HepG2 (cell line): Measurements from ENCODE around the gene LTC4S. TPM values are rescaled to one million over a fixed set of nuclear protein-coding genes. Genes with fewer than 3 reads are reported as not detected.
A peak's percentile ranks its signal among the peaks of the same experiment; 100 is the strongest.

Source experiments
- AGO2 ChIP-seq: fragments of 200-400 bp; formaldehyde crosslinking; optimal IDR thresholded peaks from 2 replicates; pipeline ENCODE3; 2017; ENCODE audit warnings: mild to moderate bottlenecking, low read depth, low read length, moderate library complexity
- AKAP8 ChIP-seq: sonication (generic); formaldehyde crosslinking; IDR thresholded peaks from 2 replicates; pipeline ENCODE4 v1.5.1; 2020; ENCODE audit warnings: mild to moderate bottlenecking, missing genetic modification reagents
- DZIP1 ChIP-seq: sonication (generic); formaldehyde crosslinking; IDR thresholded peaks from 2 replicates; pipeline ENCODE4 v1.5.0; 2020; ENCODE audit warnings: mild to moderate bottlenecking, missing genetic modification reagents
- NAIF1 ChIP-seq: sonication (generic); formaldehyde crosslinking; IDR thresholded peaks from 2 replicates; pipeline ENCODE4 v1.5.0; 2020; ENCODE audit warnings: mild to moderate bottlenecking, missing genetic modification reagents, borderline replicate concordance
- NR2F1 ChIP-seq, 2 experiments: fragments of 450-650 bp in 1 of 2; formaldehyde crosslinking in 1 of 2; IDR thresholded peaks; 2 replicates each; pipeline versions ENCODE4 v1.5.0 to v1.6.1; 2016 to 2020; ENCODE audit warnings: mild to moderate bottlenecking in 1 of 2, missing compliant biosample characterization in 1 of 2, missing genetic modification reagents in 1 of 2, moderate library complexity in 1 of 2
- ZBTB1 ChIP-seq: sonication (generic); formaldehyde crosslinking; IDR thresholded peaks from 2 replicates; pipeline ENCODE4 v1.4.0; 2020; ENCODE audit warnings: missing genetic modification reagents, borderline replicate concordance
- ZC3H4 ChIP-seq: sonication (generic); formaldehyde crosslinking; IDR thresholded peaks from 2 replicates; pipeline ENCODE4 v1.4.0; 2020; ENCODE audit warnings: missing genetic modification reagents, borderline replicate concordance
- ZNF382 ChIP-seq: sonication (generic); formaldehyde crosslinking; IDR thresholded peaks from 2 replicates; pipeline ENCODE4 v1.5.0; 2020; ENCODE audit warnings: missing genetic modification reagents, mild to moderate bottlenecking, borderline replicate concordance
- polyA plus RNA-seq, 8 experiments: library from polyadenylated mRNA; depleted of rRNA in 3 of 8; stranded (reverse) in 7 of 8; unstranded in 1 of 8; fragments of >200 nt; fragmentation: Illumina TruSeq in 4 of 8; extraction: Trizol in 4 of 8; gene quantifications; 2 replicates each; pipeline versions ENCODE4 v1.2.1 to v1.2.3, GENCODE V29; 2011 to 2016; ENCODE audit warnings: low read depth in 4 of 8, missing spikeins in 1 of 8, mixed read lengths in 1 of 8; ENCODE audit not compliant: insufficient read depth in 1 of 8
- total RNA-seq, 5 experiments: library from RNA; depleted of rRNA; stranded (reverse); fragments of >200 nt; fragmentation: Illumina TruSeq; extraction: Trizol; gene quantifications; 2 replicates each; pipeline ENCODE4 v1.2.3, GENCODE V29; 2016; ENCODE audit warnings: low read depth in 1 of 5

The LTC4S gene
- total and polyA plus RNA-seq, 2 of the 13 experiments (the other 11 are each of a cell fraction or from before 2014, with no cell fraction given), result 0.35 TPM; not detected in 1

DNA sequence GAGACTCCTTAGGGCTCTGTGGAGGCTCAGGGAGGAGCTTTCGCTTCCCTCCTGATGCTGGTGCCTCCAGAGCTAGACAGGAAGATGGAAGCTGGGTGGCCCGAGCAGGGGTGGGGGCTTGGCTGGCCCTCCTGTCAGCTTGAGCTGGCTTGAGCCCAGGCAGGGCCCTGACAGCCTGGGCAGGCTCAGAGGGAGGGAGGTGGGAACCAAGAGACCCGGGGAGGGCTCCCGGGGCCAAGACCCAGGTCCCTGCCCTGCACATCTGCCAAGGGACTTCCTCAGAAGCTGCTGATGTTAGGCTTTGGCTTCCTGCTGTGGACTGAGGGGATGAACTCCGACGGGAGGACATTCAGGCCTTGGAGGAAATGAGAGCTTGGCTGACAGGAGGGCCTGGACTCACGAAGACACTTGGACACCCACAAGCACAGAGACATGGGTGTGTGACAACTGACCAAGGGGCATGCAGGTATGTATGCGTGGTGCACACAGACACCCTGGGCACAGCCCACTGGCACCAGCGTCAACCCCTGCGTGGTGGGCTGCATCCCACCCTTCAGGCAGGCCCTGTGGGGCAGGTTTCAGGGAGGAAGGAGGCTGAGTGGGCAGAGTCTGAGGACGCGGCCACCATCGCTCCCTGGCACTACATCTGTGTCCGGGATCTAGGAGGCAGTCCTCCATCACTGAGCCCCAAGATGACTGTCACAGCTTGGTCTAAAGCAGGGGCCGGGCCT, 1.7 kb upstream of the LTC4S start (continued):
- TF ChIP-seq NR2F1 (CRISPR knock-in tag; IDR thresholded peaks at IDR 0.05), result no peak
- no peak for TF ChIP-seq ZC3H4 (CRISPR knock-in tag)
- TF ChIP-seq NAIF1 (CRISPR knock-in tag), result no peak
- no peak for TF ChIP-seq AKAP8 (CRISPR knock-in tag)
- no peak for TF ChIP-seq ZBTB1 (CRISPR knock-in tag)
- TF ChIP-seq ZNF382 (CRISPR knock-in tag), result no peak
- peak; percentile 45 for TF ChIP-seq AGO2
- TF ChIP-seq DZIP1, result no peak
